Left ventricle myocardium superior (tissue), 1 donor: ENCODE measurements around the gene ANKS3. TPM values are rescaled to one million over a fixed set of nuclear protein-coding genes. Genes with fewer than 3 reads are reported as not detected.
"Not testable (repeated sequence)": the region's sequence is repeated elsewhere in the genome, so short reads cannot be mapped to it uniquely, and the experiment has no call there.

Source experiments
- ATAC-seq: fragments of 200-7000 bp; cut with Tn5 transposase; one replicate; pipeline ENCODE4 v1.9.1; 2020; ENCODE audit warnings: mild to moderate bottlenecking, moderate library complexity
- DNase-seq: peaks from one replicate; pipeline ENCODE4 v3.0.0-alpha.2; 2020
- intact Hi-C: fragments of 100-400 bp; cut with micrococcal nuclease; formaldehyde crosslinking; loops from one replicate; pipeline ENCODE4 v1.11.0; 2022
- total RNA-seq: library from RNA; stranded (reverse); fragmentation: NEBNext Ultra II Directional; extraction: Animal tissue kit (Norgen Biotek cat#: 25700); gene quantifications from one replicate; pipeline ENCODE4 v1.2.1, GENCODE V29; 2021
- donor health status: DM: no; HTN: yes; CAD: no; lungs with severe emphysema.

Gene ANKS3
- total RNA-seq, 1 donor from 2014 or later, result 7.8 TPM

DNA sequence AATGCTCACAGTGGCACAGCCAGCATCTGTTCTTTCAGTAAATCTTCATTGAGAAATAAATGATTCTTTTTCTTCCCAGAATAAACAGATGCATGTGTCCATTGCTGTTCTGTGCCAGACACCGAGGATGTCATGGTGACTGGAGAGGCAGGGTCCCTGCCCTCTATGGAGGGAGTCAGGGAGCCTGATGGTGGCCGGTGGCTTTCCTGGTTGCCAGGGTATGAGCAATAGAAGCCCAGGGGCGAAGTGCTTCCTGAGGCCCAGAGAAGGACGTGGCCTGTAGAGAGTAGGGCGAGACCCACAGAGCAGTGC lies 70.7 kb downstream of the ANKS3 start:
- intact Hi-C loops, result no loop called here
- no peak for DNase-seq
- ATAC-seq, result no peak

DNA sequence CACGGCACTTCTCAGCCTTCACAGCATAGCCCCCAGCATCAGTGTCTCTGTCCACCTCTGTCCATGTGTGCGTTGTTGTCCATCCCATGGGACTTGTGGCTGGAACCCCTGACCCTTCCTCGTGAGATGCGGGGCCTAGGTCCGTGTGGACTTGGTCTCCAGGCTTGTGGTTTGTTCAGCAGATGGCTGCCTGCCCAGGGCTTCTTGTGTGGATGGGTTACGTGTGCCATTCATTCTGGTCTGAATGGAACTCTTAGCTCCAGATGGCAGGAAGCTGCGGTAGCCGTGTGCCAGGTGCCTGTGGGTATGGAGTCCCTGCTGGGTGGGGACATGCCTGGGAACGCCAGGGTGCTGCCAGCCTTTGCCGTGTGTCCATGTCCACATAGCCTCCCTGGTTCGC lies 72.4 kb downstream of the ANKS3 start:
- ATAC-seq (no peak), DNase-seq (peak; percentile 41)
- intact Hi-C loops, result no loop called here

DNA sequence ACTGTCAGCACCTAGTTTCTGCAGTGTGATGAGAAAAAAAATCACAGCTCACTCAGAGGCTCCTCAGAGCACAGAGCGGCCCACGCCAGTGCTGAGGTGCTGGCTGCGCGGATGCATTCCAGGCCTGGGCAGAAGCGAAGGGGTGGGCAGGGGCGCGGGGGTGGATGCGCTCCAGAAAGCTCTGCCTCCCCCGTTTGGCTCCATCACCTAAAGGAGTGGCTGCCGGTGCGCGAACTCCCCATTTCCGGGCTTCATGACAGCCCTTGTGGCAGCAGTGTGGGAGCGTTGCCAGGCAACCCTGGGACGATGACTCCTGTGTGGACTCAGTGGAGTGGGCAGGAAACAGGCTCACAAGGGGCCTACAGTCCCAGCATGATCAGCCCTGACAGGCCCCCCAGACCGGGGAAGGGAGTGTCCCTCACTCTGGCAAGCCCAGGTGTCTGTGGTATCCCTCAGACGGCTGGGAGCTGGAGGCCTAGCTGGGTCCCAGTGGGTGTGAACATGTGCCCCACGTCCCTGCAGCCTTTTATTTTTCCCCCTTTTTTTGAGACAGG lies 73.5 kb downstream of the ANKS3 start:
- intact Hi-C loops, result no loop called here
- peak; percentile 10 for ATAC-seq
- peak; percentile 73 for DNase-seq

DNA sequence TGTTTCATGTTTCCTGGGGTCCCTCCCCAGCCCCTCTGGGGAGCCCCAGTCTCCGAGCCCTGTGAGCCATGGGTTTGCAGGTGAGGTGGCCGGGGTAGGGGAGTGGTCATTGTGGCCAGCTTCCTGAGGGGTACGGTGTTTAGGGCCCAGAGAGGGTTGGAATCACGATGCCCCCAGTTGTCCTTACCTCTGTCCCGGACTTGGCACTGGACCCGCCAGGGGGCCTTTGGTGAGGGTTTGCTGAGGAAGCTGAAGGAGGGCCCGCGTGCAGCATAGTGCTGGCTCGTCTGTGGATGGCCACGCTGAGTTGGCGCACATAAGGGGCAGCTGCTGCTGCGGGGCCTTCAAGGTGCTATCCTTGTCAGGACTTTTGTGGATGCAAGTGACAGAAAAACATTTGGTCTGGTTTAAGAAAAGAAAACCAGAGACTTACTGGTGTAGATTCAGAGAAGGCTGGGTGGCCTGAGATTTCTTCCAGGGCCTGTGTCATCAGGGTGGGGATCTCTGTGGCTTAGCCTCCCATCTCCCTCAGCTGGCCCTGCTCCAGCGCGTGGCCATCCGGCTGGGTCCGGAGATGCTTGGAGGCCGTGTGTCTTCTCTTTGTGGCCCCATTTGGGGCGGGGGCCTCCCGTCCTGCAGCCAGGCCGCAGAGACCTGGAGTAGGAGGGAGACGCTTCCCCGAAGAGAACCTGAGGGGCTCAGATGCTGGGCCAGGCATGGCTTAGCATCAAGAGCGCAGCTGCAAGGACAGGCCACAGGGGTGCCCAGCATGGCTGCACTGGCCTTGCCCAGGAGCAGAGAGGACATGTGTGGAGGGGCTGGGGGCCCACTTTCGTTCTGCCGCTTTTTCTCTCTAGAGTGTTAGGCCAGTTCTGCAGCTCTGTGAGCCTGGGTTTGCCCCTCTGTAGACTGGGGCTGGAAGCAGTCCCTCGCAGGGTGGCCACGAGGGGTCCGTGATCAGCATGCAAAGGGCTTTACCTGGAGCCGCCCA lies 74.4 kb downstream of the ANKS3 start:
- peak; percentile 31 for DNase-seq
- no peak for ATAC-seq
- intact Hi-C loops, result no loop called here

DNA sequence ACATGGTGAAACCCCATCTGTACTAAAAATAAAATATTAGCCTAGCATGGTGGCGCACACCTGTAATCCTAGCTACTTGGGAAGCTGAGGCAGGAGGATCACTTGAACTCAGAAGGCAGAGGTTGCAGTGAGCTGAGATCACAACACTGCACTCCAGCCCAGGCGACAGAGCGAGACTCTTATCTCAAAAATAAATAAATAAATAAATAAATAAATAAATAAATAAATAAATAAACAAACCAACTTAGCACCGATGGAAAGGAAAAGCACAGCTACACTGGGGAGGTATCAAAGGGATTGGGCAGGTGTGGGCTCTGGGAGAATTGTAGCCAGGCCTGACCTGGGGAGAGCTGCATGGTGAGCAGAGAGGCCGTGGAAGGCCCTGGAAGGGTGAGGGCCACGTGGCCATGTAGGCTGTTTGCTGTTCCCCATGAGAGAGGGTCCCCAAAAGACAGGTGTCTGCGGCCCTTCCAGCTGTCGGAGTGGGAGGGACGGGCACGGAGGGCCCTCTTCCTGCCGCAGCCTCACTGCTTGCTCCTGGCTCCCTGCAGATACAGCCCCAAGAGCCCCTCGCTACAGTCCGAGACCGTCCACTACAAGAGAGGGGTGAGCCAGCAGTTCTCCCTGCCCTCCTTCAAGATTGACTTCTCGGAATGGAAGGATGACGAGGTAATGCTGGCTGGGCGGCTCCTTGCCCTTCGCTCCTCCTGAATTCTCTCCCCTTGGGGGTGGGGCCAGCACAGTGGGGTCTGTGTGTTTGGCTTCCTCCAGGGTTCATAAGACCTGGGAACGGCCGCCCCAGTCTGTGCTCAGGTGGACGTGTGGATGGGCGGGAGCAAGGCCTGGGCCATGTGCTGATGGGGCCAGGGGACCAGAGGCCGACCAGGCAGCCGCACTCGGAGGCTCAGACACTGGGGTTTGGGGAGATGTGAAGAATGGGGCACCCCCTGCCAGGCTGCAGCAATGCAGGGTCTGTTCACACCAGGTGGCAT lies 77.1 kb downstream of the ANKS3 start:
- DNase-seq, result peak; percentile 29
- no peak for ATAC-seq
- intact Hi-C loops, result no loop called here

DNA sequence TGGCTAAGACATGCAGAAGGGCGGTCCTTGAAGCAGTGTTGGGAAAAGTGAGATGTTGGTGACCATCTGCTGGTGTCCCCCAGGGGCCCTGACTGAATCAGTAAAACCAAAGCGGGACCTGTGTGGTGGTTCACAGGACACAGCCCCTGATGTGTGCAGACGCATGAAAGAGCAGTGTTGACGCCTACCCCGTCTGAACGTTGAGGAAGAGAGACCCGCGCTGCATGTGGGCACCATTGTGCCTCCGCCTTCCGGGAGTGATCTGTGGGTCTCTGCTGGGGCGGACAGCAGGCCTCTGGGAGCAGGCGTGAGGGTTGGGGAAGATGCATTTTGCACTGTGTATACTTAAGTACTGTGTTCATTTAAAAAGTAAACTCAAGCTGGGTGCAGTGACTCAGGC lies 77.8 kb downstream of the ANKS3 start:
- peak; percentile 14 for DNase-seq
- intact Hi-C loops, result no loop called here

DNA sequence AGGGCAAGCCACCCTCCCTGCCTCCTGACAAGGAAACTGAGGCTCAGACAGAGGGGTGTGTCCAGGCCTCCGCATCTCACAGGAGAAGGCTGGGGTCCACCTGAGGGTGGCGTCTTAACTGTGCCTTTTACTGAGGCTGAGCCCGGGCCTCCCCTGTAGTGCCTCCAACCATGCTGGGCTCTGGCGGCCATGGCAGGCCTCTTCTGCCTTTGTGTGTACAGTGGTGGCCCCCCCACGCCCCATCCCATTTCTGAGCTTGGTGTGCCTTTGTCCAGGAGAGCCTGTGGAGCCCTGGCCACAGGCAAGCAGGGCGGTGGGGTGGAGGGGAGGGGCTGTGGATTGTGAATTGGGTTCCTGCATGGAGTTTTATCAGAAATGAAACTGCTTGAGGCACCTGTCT lies 78.3 kb downstream of the ANKS3 start:
- no peak for ATAC-seq
- intact Hi-C loops, result no loop called here
- peak; percentile 19 for DNase-seq

More for the DNA sequence above, 77.8 kb downstream of the ANKS3 start:
- no peak for ATAC-seq

DNA sequence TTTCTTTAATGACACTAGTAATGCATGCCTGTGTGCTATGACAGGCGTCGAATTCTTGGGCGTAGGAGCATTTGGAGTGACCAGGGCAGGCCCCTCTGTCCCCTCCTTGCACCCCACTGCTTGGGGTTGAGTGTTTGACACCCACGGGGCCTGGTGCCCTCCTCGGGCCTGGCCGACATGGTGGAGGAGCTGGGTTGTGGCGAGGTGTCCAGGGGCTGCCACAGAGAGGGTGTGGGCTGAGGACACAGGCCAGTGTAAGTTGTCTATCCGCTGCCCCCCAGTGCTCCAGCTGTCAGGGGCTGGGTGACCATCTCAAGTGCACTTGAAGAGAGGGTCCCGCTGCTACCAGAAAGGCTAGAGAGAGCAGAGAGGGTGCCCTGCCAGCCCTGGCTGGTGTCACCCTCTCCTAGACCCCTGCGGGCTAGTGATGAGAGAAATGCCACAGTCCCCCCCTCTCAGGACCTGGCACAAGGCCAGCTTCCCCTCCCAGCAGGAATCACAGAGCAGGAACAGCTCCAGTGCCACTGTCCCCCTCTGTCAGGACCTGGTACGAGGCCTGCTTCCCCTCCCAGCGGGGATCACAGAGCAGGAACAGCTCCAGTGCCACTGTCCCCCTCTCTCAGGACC lies 79.0 kb downstream of the ANKS3 start:
- ATAC-seq, result no peak
- intact Hi-C loops, result no loop called here
- peak; percentile 12 for DNase-seq

DNA sequence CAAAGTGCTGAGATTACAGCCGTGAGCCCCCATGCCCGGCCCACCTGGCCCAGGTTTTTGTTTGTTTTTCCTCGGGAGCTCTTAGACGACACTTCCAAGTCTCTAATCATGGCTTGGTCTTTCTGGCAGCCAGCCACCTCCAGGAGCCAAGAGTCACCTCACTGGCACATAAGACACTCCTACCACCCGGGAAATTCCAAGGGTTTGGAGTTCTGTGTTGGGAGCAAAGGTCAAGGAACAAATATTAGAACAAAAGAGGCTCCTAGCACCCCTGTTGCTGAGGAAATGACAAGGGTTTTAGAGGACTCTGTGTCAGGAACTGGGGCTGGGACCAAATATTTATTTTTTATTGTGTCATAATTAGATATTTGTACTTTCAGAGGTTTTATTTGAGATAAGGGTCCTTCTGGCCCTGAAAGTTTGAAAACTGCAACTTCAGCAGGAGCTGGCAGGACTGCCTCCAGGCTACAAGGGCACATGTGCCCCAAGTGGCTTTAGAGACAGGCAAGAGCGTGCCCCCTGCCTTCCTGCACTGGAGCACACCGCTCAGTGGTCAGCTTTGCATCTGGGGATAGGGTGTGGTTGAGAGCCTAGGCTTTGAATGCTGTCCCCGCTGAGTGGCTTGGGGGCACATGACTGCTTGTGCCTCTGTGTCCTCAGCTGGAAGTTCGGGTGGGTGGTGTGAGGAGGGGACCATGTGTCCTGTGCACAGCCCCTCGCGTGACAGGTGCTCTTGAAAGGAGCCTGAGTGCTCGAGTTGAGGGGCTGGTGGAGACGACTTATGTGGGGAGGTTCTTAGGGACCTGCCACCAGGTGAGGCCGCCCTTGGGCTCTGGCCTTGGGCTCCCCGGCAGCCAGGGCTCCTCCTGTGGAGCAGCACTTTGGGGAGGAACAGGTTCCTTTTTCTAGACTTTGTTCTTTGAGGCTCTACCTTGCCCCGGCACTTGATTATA lies 79.8 kb downstream of the ANKS3 start:
- intact Hi-C loops, result no loop called here
- DNase-seq, result peak; percentile 16
- ATAC-seq, result no peak

DNA sequence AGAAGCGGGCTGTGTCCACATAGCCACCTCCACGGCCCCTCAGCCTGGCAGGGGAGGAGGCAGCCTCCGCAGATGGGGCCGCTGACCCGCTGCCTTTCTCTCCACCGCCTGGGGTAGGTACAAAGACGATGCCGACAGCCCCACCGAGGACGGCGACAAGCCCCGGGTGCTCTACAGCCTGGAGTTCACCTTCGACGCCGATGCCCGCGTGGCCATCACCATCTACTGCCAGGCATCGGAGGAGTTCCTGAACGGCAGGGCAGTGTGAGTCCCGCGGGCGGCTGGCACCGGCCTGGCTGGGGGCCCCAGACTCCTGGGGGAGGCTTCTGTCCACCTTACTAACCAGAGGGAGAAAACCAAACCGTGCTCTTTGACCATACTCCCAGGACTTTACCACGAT lies 81.5 kb downstream of the ANKS3 start:
- ATAC-seq (no peak), DNase-seq (no peak)
- intact Hi-C loops, result no loop called here

DNA sequence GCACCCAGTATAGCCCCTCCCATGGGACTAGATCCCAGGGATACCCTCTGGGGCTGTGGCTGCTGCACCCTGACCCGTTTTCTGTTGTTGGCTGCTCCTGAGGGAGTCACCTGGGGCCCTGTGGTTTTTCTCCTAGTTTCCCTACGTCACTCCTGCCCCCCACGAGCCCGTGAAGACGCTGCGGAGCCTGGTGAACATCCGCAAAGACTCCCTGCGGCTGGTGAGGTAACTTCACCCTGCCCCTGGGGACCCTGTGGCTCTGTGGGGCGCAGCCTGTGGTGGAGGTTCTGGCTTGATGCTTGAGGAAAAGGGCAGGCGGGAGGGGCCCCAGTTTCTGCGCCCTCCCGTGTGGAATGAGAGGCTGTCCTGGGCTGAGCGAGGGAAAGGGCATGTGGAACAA lies 82.2 kb downstream of the ANKS3 start:
- no peak for DNase-seq
- intact Hi-C loops, result no loop called here
- no peak for ATAC-seq

DNA sequence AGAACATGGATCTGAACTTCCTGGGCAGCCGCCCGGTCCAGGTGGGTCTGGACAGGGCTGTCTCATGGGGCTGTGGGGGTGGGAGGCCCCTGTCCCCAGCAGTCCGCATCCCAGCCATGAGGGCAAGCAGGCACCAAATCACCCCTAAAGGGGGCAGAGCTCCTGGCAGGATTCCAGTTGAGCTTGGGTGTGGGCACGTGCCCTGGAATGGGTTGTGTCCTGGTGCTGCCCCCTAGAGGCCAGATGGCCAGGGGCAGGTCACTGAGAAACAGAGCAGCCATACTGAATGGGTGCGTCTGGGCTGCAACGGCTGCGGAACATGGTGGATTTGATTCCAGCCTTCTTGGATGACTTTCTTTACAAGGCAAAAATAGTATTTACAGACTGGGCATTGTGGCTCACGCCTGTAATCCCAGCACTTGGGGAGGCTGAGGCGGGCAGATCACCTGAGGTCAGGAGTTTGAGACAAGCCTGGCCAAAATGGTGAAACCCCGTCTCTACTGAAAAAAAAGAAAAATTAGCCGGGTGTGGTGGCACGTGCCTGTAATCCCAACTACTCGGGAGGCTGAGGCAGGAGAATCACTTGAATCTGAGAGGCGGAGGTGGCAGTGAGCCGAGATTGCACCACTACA lies 83.5 kb downstream of the ANKS3 start:
- peak; percentile 72 for DNase-seq
- peak; percentile 48 for ATAC-seq
- intact Hi-C loops, result not testable (repeated sequence)

DNA sequence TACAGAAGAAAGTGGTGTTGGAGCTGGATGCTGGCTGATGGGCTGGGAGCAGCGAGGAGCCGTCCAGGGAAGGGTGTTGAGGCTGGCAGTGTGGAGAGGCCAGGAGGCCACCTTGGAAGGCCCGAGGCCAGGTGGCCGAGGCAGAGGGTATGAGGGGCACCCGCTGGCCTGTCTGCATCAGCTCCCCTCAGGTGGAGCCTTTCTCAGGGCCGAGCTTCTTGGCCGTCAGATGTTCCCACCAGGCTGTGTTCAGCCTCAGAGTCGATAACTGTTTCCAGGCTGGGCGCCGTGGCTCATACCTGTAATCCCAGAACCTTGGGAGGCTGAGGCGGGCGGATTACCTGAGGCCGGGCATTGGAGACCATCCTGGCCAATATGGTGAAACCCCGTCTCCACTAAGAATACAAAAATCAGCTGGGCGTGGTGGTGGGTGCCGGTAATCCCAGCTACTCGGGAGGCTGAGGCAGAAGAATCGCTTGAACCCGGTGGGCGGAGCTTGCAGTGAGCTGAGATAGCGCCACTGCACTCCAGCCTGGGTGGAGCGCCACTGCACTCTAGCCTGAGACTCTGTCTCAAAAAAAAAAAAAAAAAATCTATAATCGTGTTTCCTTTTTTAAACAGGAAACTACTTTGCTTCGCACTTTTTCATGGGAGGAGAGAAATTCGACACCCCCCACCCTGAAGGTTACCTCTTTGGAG lies 84.2 kb downstream of the ANKS3 start:
- intact Hi-C loops, result no loop called here
- ATAC-seq, result no peak
- no peak for DNase-seq

DNA sequence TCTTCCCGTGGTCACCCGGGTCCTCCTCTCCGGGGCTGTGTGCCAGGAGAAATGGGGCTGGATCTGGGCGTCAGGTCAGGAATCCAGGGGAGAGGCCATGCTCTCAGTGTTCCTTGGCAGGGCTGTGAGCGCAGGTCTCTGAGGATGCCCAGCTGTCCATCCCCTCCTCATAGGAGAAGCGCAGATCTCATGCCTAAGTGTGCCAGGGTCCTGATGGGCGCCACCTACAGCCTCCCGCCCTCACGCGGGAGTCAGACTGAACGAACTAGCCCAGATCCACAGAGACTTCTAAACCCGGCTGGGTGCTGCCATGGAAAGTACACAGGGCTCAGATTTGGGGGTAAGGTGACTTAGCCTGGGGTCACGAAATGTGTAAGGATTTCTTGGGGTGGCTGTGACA lies 85.2 kb downstream of the ANKS3 start:
- ATAC-seq (no peak), DNase-seq (no peak)
- intact Hi-C loops, result no loop called here

DNA sequence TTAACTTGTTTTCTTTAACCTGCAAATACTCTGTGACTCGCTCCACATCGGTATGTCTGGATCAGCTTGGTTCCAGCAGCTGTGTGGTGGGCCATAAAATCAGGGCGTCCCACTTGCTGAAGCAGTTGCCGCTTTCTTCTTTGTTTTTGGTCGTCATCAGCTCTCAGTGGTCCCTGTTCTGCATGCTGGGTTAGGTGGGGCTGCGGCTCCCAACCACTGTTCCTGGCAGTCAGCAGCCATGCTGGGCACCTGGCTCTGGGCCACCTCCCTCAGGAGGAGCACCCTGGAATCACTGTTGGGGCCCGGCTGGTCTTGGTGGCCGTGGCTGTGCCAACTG lies 86.5 kb downstream of the ANKS3 start:
- no peak for DNase-seq
- ATAC-seq, result no peak
- intact Hi-C loops, result no loop called here

DNA sequence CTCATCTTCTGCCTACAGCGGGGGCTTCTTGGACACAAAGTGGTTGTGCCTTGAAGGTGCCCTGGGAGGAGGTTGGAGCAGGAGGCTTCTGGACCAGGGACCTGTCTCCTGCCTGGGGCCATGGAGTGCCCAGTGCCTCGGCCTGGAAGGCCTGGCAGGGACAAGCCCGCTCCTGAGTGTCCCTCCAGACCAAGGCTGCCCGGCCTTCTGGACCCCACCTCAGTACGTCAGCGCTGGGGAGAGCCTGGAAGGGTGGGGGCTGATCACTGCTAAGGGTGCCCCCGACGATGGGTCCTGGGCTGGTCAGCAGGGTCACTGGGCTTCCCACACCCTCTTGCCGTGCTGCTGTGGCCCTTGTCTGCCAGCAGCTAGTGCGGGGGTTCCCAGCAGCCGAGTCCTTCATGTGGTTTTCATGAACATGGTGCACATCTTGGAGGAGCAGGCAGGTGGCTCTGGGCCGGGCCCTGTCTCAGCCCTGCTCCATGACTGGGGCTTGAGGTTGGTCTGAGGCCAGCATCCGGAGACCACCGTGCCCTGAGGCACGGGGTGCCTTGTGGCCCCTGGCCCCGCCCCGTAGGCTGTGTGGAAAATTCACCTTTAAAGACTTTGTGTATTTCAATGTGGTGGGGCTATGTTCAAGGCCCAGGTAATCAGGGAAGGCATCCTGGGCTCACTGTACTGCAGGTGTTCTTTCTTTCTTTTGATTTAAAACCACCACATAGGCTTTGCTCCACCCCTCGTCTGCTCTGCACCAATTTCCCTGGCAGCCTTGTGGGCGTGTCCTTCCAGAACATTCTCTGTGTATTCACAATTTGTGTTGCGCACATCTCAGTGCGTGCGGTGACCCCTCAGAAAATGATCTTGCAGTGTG lies 87.1 kb downstream of the ANKS3 start:
- DNase-seq, result no peak

More for the DNA sequence above, 87.1 kb downstream of the ANKS3 start:
- ATAC-seq, result no peak
- intact Hi-C loops, result no loop called here
